ENCODE data around the gene MAP6D1. TPM values are rescaled to one million over a fixed set of nuclear protein-coding genes. Genes with fewer than 3 reads are reported as not detected.

The MAP6D1 gene
- total and polyA plus RNA-seq, 10 donors: 0.77 to 3.1 (median 1.7) TPM; not detected in 1

- H3K36me3 ChIP-seq: peaks cover 0 to 84% (median 44%) of the 10 kb centered on the region in 6 donors
- H3K9me3 ChIP-seq: no peaks in the 10 kb centered on the region
- DNase-seq: peak; percentile 37
- H3K4me3 ChIP-seq: no peak overlapping the region
- H3K4me1 ChIP-seq: no peaks in the 10 kb centered on the region
- no peak overlapping the region for H3K27ac ChIP-seq
- intact Hi-C loops (cut with DNase I; ENCODE audit: low total_unique reads): no loop called here
- TF ChIP-seq POLR2A (IDR thresholded peaks at IDR 0.05) (no peak), CTCF (IDR thresholded peaks at IDR 0.05 in 8 of 11, conservative IDR thresholded peaks at IDR 0.05 in 3 of 11) (no peak), POLR2AphosphoS5 (IDR thresholded peaks at IDR 0.05) (no peak)
- H3K27me3 ChIP-seq (replicated peaks in 1 of 7): no peaks in the 10 kb centered on the region
- WGBS, 5 donors: 88 to 94% (median 91%) methylated on average over 8 of the region's 8 CpGs
Measured at GRCh38 chr3:183812761-183813445, 12.5 kb downstream of the MAP6D1 start.

- no peak for TF ChIP-seq CTCF (IDR thresholded peaks at IDR 0.05 in 8 of 11, conservative IDR thresholded peaks at IDR 0.05 in 3 of 11)
- no peak for TF ChIP-seq POLR2A (IDR thresholded peaks at IDR 0.05)
- TF ChIP-seq POLR2AphosphoS5 (IDR thresholded peaks at IDR 0.05): no peak
- peak; percentile 27 for DNase-seq
- Histone ChIP-seq H3K36me3 (peaks cover 0 to 90% (median 53%) of the 10 kb centered on the region in 6 donors), H3K4me1 (no peaks in the 10 kb centered on the region), H3K27ac (no peak overlapping the region), H3K27me3 (replicated peaks in 1 of 7) (no peaks in the 10 kb centered on the region), H3K4me3 (no peak overlapping the region), H3K9me3 (no peaks in the 10 kb centered on the region)
- intact Hi-C loops (cut with DNase I; ENCODE audit: low total_unique reads): no loop called here
- 92 to 97% (median 96%) methylated on average over 11 of the region's 11 CpGs for WGBS, 5 donors
Measured at GRCh38 chr3:183811638-183812037, 13.7 kb downstream of the MAP6D1 start.

GRCh38 chr3:183810643-183811594 is 14.5 kb downstream of the MAP6D1 start:
- Histone ChIP-seq H3K27me3 (replicated peaks in 1 of 7) (no peaks in the 10 kb centered on the region), H3K9me3 (no peaks in the 10 kb centered on the region), H3K4me1 (no peaks in the 10 kb centered on the region), H3K27ac (no peak overlapping the region), H3K4me3 (no peak overlapping the region), H3K36me3 (peaks cover 0 to 90% (median 59%) of the 10 kb centered on the region in 6 donors)
- no peak for TF ChIP-seq POLR2A (IDR thresholded peaks at IDR 0.05)
- TF ChIP-seq POLR2AphosphoS5 (IDR thresholded peaks at IDR 0.05): no peak
- TF ChIP-seq CTCF (IDR thresholded peaks at IDR 0.05 in 8 of 11, conservative IDR thresholded peaks at IDR 0.05 in 3 of 11): no peak
- intact Hi-C loops (cut with DNase I; ENCODE audit: low total_unique reads): no loop called here
- WGBS, 5 donors: 89 to 95% (median 93%) methylated on average over 17 to 24 of the region's 24 CpGs
- peak; percentile 24 for DNase-seq

- H3K27ac ChIP-seq: no peak overlapping the region
- TF ChIP-seq POLR2A (IDR thresholded peaks at IDR 0.05) (no peak), POLR2AphosphoS5 (IDR thresholded peaks at IDR 0.05) (no peak), CTCF (IDR thresholded peaks at IDR 0.05 in 8 of 11, conservative IDR thresholded peaks at IDR 0.05 in 3 of 11) (no peak)
- H3K4me3 ChIP-seq: no peak overlapping the region
- intact Hi-C loops (cut with DNase I; ENCODE audit: low total_unique reads): no loop called here
- H3K27me3 ChIP-seq (replicated peaks in 1 of 7): no peaks in the 10 kb centered on the region
- 89 to 97% (median 95%) methylated on average over 5 of the region's 5 CpGs for WGBS, 5 donors
- H3K9me3 ChIP-seq: no peaks in the 10 kb centered on the region
- no peaks in the 10 kb centered on the region for H3K4me1 ChIP-seq
- no peak for DNase-seq
- peaks cover 5 to 92% (median 73%) of the 10 kb centered on the region in 6 donors for H3K36me3 ChIP-seq
Measured at GRCh38 chr3:183809270-183809669, 16.1 kb downstream of the MAP6D1 start.
